SU-DHL-6 (cell line): ENCODE data around the gene IFNE.

Source experiments
- EZH2phosphoT487 ChIP-seq: fragments of 200-600 bp; sonication (generic), shearing (Covaris generic); conservative IDR thresholded peaks from 2 replicates; pipeline ENCODE4 v1.6.1; 2018; ENCODE audit warnings: mild to moderate bottlenecking, antibody characterized with exemption, low read length, moderate library complexity, mixed read lengths
- TF ChIP-seq, protein P1 (sequence below): fragments of 200-600 bp; sonication (generic); IDR thresholded peaks from one replicate; pipeline ENCODE4 v1.5.1; 2017; ENCODE audit warnings: antibody characterized with exemption, mild to moderate bottlenecking, low read length, moderate library complexity; ENCODE audit not compliant: insufficient read depth, poor library complexity, severe bottlenecking

- no peak for TF ChIP-seq EZH2phosphoT487
- TF ChIP-seq, protein P1, sequence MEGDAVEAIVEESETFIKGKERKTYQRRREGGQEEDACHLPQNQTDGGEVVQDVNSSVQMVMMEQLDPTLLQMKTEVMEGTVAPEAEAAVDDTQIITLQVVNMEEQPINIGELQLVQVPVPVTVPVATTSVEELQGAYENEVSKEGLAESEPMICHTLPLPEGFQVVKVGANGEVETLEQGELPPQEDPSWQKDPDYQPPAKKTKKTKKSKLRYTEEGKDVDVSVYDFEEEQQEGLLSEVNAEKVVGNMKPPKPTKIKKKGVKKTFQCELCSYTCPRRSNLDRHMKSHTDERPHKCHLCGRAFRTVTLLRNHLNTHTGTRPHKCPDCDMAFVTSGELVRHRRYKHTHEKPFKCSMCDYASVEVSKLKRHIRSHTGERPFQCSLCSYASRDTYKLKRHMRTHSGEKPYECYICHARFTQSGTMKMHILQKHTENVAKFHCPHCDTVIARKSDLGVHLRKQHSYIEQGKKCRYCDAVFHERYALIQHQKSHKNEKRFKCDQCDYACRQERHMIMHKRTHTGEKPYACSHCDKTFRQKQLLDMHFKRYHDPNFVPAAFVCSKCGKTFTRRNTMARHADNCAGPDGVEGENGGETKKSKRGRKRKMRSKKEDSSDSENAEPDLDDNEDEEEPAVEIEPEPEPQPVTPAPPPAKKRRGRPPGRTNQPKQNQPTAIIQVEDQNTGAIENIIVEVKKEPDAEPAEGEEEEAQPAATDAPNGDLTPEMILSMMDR = peak; percentile 90
Measured at GRCh38 chr9:21465859-21466518, 16.1 kb downstream of the IFNE start.
